Rectal smooth muscle tissue (tissue), 1 donor: ENCODE results near the gene LRRC2.

ENCODE experiments used
- H3K27ac ChIP-seq: one replicate; pipeline ENCODE4 v1.7.0; 2013; ENCODE audit warnings: low read depth, low read length, inconsistent platforms
- H3K27me3 ChIP-seq: one replicate; pipeline ENCODE4 v1.7.0; 2013; ENCODE audit warnings: low read length; ENCODE audit not compliant: control insufficient read depth, insufficient read depth
- H3K36me3 ChIP-seq: one replicate; pipeline ENCODE4 v1.7.0; 2013; ENCODE audit warnings: low read length; ENCODE audit not compliant: control insufficient read depth, insufficient read depth
- H3K4me1 ChIP-seq: one replicate; pipeline ENCODE4 v1.7.0; 2013; ENCODE audit warnings: low read length; ENCODE audit not compliant: control insufficient read depth, insufficient read depth
- H3K4me3 ChIP-seq: one replicate; pipeline ENCODE4 v1.7.0; 2013; ENCODE audit warnings: low read length
- H3K9ac ChIP-seq: one replicate; pipeline ENCODE4 v1.7.0; 2013; ENCODE audit warnings: low read length

The LRRC2 gene

GRCh38 chr3:46566040-46566641, at the start of gene LRRC2:
TSS of gene LRRC2 (minus strand) at chr3:46566302. CDS start at chr3:46551591, 14,711 bp downstream.
- Histone ChIP-seq H3K27me3 (no peaks in the 10 kb centered on the region), H3K9ac (no peak within 1 kb of the TSS), H3K4me3 (peak within 1 kb of the TSS; percentile 77), H3K36me3 (no peaks in the 10 kb centered on the region), H3K27ac (peak within 1 kb of the TSS; percentile 33), H3K4me1 (no peaks in the 10 kb centered on the region)

- no peak overlapping the region for H3K27ac ChIP-seq
- no peak overlapping the region for H3K4me3 ChIP-seq
- no peak overlapping the region for H3K9ac ChIP-seq
- H3K4me1 ChIP-seq, result no peaks in the 10 kb centered on the region
- H3K27me3 ChIP-seq, result no peaks in the 10 kb centered on the region
- no peaks in the 10 kb centered on the region for H3K36me3 ChIP-seq
Observed at GRCh38 chr3:46615050-46615775, 49.1 kb upstream of the LRRC2 start.

GRCh38 chr3:46614431-46614830, 48.3 kb upstream of the LRRC2 start:
- no peak overlapping the region for H3K27ac ChIP-seq
- no peaks in the 10 kb centered on the region for H3K36me3 ChIP-seq
- H3K4me3 ChIP-seq, result no peak overlapping the region
- H3K27me3 ChIP-seq, result no peaks in the 10 kb centered on the region
- no peak overlapping the region for H3K9ac ChIP-seq
- H3K4me1 ChIP-seq, result no peaks in the 10 kb centered on the region

- Histone ChIP-seq H3K4me1 (no peaks in the 10 kb centered on the region), H3K9ac (no peak overlapping the region), H3K36me3 (no peaks in the 10 kb centered on the region), H3K27me3 (no peaks in the 10 kb centered on the region), H3K4me3 (no peak overlapping the region), H3K27ac (no peak overlapping the region)
Observed at GRCh38 chr3:46613313-46614005, 47.4 kb upstream of the LRRC2 start.

- no peak within 1 kb of the TSS for H3K27ac ChIP-seq
- no peak within 1 kb of the TSS for H3K4me3 ChIP-seq
- no peak within 1 kb of the TSS for H3K9ac ChIP-seq
- no peaks in the 10 kb centered on the region for H3K27me3 ChIP-seq
- H3K36me3 ChIP-seq, result no peaks in the 10 kb centered on the region
- H3K4me1 ChIP-seq, result no peaks in the 10 kb centered on the region
Observed at GRCh38 chr3:46612324-46612723, 46.2 kb upstream of the LRRC2 start, which contains the start of gene FAM240A. TSS of gene FAM240A (plus strand) at chr3:46612525. CDS start at chr3:46612684, 159 bp downstream.

- H3K36me3 ChIP-seq, result no peaks in the 10 kb centered on the region
- no peak overlapping the region for H3K27ac ChIP-seq
- H3K9ac ChIP-seq, result no peak overlapping the region
- no peaks in the 10 kb centered on the region for H3K27me3 ChIP-seq
- no peaks in the 10 kb centered on the region for H3K4me1 ChIP-seq
- no peak overlapping the region for H3K4me3 ChIP-seq
Observed at GRCh38 chr3:46609944-46610722, 44.0 kb upstream of the LRRC2 start.

GRCh38 chr3:46609212-46609721, 43.2 kb upstream of the LRRC2 start:
- Histone ChIP-seq H3K27ac (no peak overlapping the region), H3K9ac (no peak overlapping the region), H3K36me3 (no peaks in the 10 kb centered on the region), H3K27me3 (no peaks in the 10 kb centered on the region), H3K4me3 (no peak overlapping the region), H3K4me1 (no peaks in the 10 kb centered on the region)

- no peak overlapping the region for H3K4me3 ChIP-seq
- H3K9ac ChIP-seq, result no peak overlapping the region
- H3K36me3 ChIP-seq, result no peaks in the 10 kb centered on the region
- no peaks in the 10 kb centered on the region for H3K4me1 ChIP-seq
- H3K27ac ChIP-seq, result no peak overlapping the region
- no peaks in the 10 kb centered on the region for H3K27me3 ChIP-seq
Observed at GRCh38 chr3:46607603-46608028, 41.5 kb upstream of the LRRC2 start.

- H3K36me3 ChIP-seq, result no peaks in the 10 kb centered on the region
Observed at GRCh38 chr3:46604127-46604526, 38.0 kb upstream of the LRRC2 start.

GRCh38 chr3:46603446-46604046, 37.4 kb upstream of the LRRC2 start:
- Histone ChIP-seq H3K27me3 (no peaks in the 10 kb centered on the region), H3K36me3 (no peaks in the 10 kb centered on the region), H3K4me3 (no peak overlapping the region), H3K9ac (no peak overlapping the region), H3K27ac (no peak overlapping the region), H3K4me1 (no peaks in the 10 kb centered on the region)

More at GRCh38 chr3:46604127-46604526, 38.0 kb upstream of the LRRC2 start:
- Histone ChIP-seq H3K4me1 (no peaks in the 10 kb centered on the region), H3K9ac (no peak overlapping the region), H3K27me3 (no peaks in the 10 kb centered on the region), H3K27ac (no peak overlapping the region), H3K4me3 (no peak overlapping the region)

- H3K36me3 ChIP-seq, result no peaks in the 10 kb centered on the region
- H3K4me1 ChIP-seq, result no peaks in the 10 kb centered on the region
- no peak overlapping the region for H3K9ac ChIP-seq
- H3K4me3 ChIP-seq, result no peak overlapping the region
- no peak overlapping the region for H3K27ac ChIP-seq
- H3K27me3 ChIP-seq, result no peaks in the 10 kb centered on the region
Observed at GRCh38 chr3:46599590-46599989, 33.5 kb upstream of the LRRC2 start.
